Activated T-helper 2 cell treated with anti-CD3 and anti-CD28 coated beads, Interferon-gamma antibody, Interleukin-2, Interleukin-4, amounts not matched to agents 10 μg/mL and 5 μg/mL and 100 μg/mL, durations not matched to agents 14 hours and 24 hours and 36 hours (primary cell): ENCODE results near the gene CHORDC1. TPM values are rescaled to one million over a fixed set of nuclear protein-coding genes. Genes with fewer than 3 reads are reported as not detected.
"Not testable (repeated sequence)": the region's sequence is repeated elsewhere in the genome, so short reads cannot be mapped to it uniquely, and the experiment has no call there.

Experiments
- DNase-seq: peaks from one replicate; pipeline ENCODE4 v3.0.0; 2021; ENCODE audit warnings: low spot score
- H3K27ac Mint-ChIP-seq: one replicate; pipeline ENCODE4 v1.8.0; 2021; ENCODE audit warnings: mixed read lengths
- H3K27me3 Mint-ChIP-seq: one replicate; pipeline ENCODE4 v1.8.0; 2021; ENCODE audit warnings: low read depth, mixed read lengths
- H3K36me3 Mint-ChIP-seq: one replicate; pipeline ENCODE4 v1.8.0; 2021; ENCODE audit warnings: low read depth, mixed read lengths
- H3K4me1 Mint-ChIP-seq: one replicate; pipeline ENCODE4 v1.8.0; 2021; ENCODE audit warnings: low read depth, mixed read lengths
- H3K4me3 Mint-ChIP-seq: one replicate; pipeline ENCODE4 v1.8.0; 2021; ENCODE audit warnings: low read depth, mild to moderate bottlenecking, moderate library complexity, mixed read lengths
- H3K9me3 Mint-ChIP-seq: one replicate; pipeline ENCODE4 v1.8.0; 2021; ENCODE audit warnings: mixed read lengths
- intact Hi-C: fragments of 100-400 bp; cut with micrococcal nuclease; formaldehyde crosslinking; loops from one replicate; pipeline ENCODE4 v1.15.1; 2023
- total RNA-seq: library from RNA; stranded (reverse); gene quantifications from 2 replicates; pipeline ENCODE4 v1.2.3, GENCODE V29; 2022

The CHORDC1 gene
- total RNA-seq, 1 donor from 2014 or later: 109 TPM

DNA sequence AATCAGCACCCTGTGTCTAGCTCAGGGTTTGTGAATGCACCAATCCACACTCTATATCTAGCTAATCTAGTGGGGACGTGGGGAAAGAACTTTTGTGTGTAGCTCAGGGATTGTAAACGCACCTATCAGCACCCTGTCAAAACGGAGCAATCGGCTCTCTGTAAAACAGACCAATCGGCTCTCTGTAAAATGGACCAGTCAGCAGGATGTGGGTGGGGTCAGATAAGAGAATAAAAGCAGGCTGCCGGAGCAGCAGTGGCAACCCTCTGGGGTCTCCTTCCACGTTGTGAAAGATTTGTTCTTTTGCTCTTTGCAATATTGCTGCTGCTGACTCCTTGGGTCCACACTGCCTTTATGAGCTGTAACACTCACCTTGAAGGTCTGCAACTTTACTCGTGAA, 55.1 kb downstream of the CHORDC1 start:
- intact Hi-C loops, H3K27me3 Mint-ChIP-seq, H3K4me1 Mint-ChIP-seq, H3K36me3 Mint-ChIP-seq, H3K9me3 Mint-ChIP-seq, H3K27ac Mint-ChIP-seq, H3K4me3 Mint-ChIP-seq, DNase-seq: not testable (repeated sequence)

- DNase-seq, H3K4me1 Mint-ChIP-seq, H3K9me3 Mint-ChIP-seq, H3K27me3 Mint-ChIP-seq, intact Hi-C loops, H3K4me3 Mint-ChIP-seq, H3K27ac Mint-ChIP-seq, H3K36me3 Mint-ChIP-seq: not testable (repeated sequence)
Measured at GRCh38 chr11:90166982-90167573, 55.8 kb downstream of the CHORDC1 start.

Other genes with a start within 250 kb of the CHORDC1 start
- not detected in 2 replicates for gene TRIM49C, start 191.9 kb downstream of the CHORDC1 start, total RNA-seq
- not detected in 2 replicates for gene UBTFL1, start 137.1 kb downstream of the CHORDC1 start, total RNA-seq
- not detected in 2 replicates for gene NAALAD2, start 88.4 kb downstream of the CHORDC1 start, total RNA-seq